Measurements from ENCODE around the gene TMX2.

DNA sequence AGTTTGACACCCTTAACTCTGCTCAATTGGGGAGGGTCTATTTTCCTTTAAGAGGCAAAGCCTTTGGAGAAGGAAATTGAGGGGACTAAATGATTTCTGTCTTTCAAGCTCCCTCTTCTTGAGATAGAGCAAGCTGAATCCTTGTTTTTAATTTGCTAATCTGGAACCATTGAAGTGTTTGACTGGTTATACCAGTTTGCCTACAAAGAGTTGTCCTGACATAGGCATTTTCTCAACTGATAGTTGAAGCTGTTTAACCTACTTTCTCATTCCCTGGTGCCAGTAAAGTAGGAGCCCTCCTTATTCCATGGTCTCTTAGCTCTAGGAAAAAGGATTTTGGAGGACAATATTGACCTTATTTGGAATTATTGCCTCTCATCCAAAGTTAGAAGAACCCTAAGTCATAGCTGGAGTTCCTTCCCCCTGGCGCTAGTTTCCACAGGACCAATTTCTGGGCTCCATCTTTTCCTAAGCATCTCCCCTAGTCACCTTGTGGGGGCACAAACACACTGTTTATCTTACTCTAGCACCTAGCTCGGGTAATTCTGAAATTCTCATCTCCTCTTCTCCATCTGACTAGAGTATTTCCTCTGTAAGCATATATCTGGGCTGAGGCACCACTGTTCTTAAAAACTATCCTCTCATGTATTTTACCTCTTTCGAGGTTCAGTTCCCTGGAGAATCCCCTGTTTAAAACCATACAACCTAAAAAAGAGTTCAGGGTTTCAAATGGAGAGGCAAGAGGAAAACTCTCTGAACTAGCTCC, 37.0 kb upstream of the TMX2 start:
- TF ChIP-seq EZH2 (IDR thresholded peaks at IDR 0.05; ENCODE audit: borderline replicate concordance, low read depth, low read length, severe bottlenecking) (no peak), POLR2AphosphoS5 (IDR thresholded peaks at IDR 0.05; ENCODE audit: insufficient read depth, low read depth, low read length) (no peak)
- TF ChIP-seq, protein P1, sequence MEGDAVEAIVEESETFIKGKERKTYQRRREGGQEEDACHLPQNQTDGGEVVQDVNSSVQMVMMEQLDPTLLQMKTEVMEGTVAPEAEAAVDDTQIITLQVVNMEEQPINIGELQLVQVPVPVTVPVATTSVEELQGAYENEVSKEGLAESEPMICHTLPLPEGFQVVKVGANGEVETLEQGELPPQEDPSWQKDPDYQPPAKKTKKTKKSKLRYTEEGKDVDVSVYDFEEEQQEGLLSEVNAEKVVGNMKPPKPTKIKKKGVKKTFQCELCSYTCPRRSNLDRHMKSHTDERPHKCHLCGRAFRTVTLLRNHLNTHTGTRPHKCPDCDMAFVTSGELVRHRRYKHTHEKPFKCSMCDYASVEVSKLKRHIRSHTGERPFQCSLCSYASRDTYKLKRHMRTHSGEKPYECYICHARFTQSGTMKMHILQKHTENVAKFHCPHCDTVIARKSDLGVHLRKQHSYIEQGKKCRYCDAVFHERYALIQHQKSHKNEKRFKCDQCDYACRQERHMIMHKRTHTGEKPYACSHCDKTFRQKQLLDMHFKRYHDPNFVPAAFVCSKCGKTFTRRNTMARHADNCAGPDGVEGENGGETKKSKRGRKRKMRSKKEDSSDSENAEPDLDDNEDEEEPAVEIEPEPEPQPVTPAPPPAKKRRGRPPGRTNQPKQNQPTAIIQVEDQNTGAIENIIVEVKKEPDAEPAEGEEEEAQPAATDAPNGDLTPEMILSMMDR (IDR thresholded peaks at IDR 0.05; ENCODE audit: extremely low read depth in 1 of 2, insufficient read depth in 1 of 2, low read depth in 1 of 2, low read length in 2 of 2), result no peak
